Loucy (cell line): Measurements from ENCODE around the gene SPTB.

ENCODE experiments used
- CTCF ChIP-seq: fragments of 200-600 bp; sonication (generic); conservative IDR thresholded peaks from 2 replicates; pipeline ENCODE4 v1.5.1; 2014; ENCODE audit warnings: mild to moderate bottlenecking, antibody characterized with exemption, low read length
- EZH2phosphoT487 ChIP-seq: fragments of 200-600 bp; IDR thresholded peaks from 2 replicates; pipeline ENCODE4 v1.6.1; 2018; ENCODE audit warnings: antibody characterized with exemption, mild to moderate bottlenecking, moderate library complexity, borderline replicate concordance

GRCh38 chr14:64747327-64747726, 132.4 kb downstream of the SPTB start:
- TF ChIP-seq CTCF, result no peak
- TF ChIP-seq EZH2phosphoT487, result no peak
